Keratinocyte (primary cell): ENCODE measurements around the gene ARHGAP8.

Source experiments
- CTCF ChIP-seq, 3 experiments: IDR thresholded peaks in 1 of 3; conservative IDR thresholded peaks in 1 of 3; optimal IDR thresholded peaks in 1 of 3; 2 replicates in 2 of 3; 3 replicates in 1 of 3; pipeline versions ENCODE3 to v1.5.1; 2011; ENCODE audit warnings: low read length in 3 of 3, mild to moderate bottlenecking in 3 of 3, moderate library complexity in 2 of 3, control low read depth in 1 of 3, inconsistent platforms in 1 of 3; ENCODE audit not compliant: insufficient read depth in 2 of 3; ENCODE audit errors: extremely low read depth in 1 of 3
- EZH2 ChIP-seq: IDR thresholded peaks from one replicate; pipeline ENCODE4 v1.6.1; 2012; ENCODE audit warnings: inconsistent platforms, mild to moderate bottlenecking, low read length, moderate library complexity

GRCh38 chr22:44883011-44883421 is 130.6 kb downstream of the ARHGAP8 start:
- TF ChIP-seq CTCF (optimal IDR thresholded peaks at IDR 0.05 in 1 of 3, IDR thresholded peaks at IDR 0.05 in 1 of 3, conservative IDR thresholded peaks at IDR 0.05 in 1 of 3; ENCODE audit: extremely low read depth in 1 of 3, insufficient read depth in 2 of 3, low read length in 3 of 3) (no peak), EZH2 (no peak)
